ENCODE data around the gene SIGLEC7. TPM values are rescaled to one million over a fixed set of nuclear protein-coding genes. Genes with fewer than 3 reads are reported as not detected.
"Not testable (repeated sequence)": the region's sequence is repeated elsewhere in the genome, so short reads cannot be mapped to it uniquely, and the experiment has no call there.

The SIGLEC7 gene
- total RNA-seq, 4 donors from 2014 or later: not detected

- no peak for DNase-seq (ENCODE audit: low spot score in 2 of 2)
- no peak for TF ChIP-seq POLR2A (IDR thresholded peaks at IDR 0.05)
- TF ChIP-seq, protein P1, sequence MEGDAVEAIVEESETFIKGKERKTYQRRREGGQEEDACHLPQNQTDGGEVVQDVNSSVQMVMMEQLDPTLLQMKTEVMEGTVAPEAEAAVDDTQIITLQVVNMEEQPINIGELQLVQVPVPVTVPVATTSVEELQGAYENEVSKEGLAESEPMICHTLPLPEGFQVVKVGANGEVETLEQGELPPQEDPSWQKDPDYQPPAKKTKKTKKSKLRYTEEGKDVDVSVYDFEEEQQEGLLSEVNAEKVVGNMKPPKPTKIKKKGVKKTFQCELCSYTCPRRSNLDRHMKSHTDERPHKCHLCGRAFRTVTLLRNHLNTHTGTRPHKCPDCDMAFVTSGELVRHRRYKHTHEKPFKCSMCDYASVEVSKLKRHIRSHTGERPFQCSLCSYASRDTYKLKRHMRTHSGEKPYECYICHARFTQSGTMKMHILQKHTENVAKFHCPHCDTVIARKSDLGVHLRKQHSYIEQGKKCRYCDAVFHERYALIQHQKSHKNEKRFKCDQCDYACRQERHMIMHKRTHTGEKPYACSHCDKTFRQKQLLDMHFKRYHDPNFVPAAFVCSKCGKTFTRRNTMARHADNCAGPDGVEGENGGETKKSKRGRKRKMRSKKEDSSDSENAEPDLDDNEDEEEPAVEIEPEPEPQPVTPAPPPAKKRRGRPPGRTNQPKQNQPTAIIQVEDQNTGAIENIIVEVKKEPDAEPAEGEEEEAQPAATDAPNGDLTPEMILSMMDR (IDR thresholded peaks at IDR 0.05): no peak
Measured at GRCh38 chr19:51141181-51141580, 920 bp upstream of the SIGLEC7 start.

DNA sequence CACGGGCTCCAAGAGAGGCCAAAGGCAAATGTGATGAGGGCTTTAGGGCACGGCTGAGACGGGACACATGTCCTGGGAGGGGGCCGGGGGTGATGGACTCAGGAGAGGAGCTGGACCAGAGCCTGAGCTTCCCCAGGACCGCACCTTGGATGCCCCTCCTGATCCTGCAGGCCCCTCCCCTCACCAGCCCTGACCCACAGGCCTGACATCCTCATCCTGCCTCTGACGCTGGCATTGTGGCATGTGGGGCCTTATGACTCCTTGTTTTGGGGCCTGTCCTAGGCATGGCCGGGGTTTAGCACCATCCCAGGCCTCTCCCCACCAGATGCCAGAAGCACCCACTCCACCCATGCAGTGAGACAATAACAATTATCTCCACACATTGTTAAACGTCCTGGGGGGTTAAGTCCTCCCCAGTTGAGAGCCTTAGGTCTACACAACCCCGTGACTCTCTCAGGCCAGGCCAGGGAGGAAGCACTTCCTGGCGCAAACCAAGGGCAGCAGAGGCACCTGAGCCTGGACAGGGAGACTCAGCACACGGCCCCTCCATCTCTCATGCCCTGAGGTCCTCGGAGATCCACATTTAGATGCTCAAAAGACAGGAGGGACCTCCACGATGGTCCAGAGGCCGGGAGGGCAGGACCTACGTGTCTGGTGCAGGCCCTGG lies 841 bp downstream of the SIGLEC7 start:
- intact Hi-C loops (cut with DNase I; ENCODE audit: low total_unique reads); H3K4me3 ChIP-seq (ENCODE audit: low read depth, poor library complexity, severe bottlenecking); DNase-seq (ENCODE audit: low spot score in 2 of 2): not testable (repeated sequence)
- 79 to 86% methylated on average over 9 to 15 of the region's 15 CpGs for WGBS, 2 donors

More at GRCh38 chr19:51141181-51141580, 920 bp upstream of the SIGLEC7 start:
- intact Hi-C loops (cut with DNase I; ENCODE audit: low total_unique reads): no loop called here
- H3K4me3 ChIP-seq (ENCODE audit: low read depth, poor library complexity, severe bottlenecking): no peak overlapping the region
- whole genome bisulfite sequencing, 2 donors: 67 to 78% methylated on average over 6 of the region's 6 CpGs

- H3K4me3 ChIP-seq (ENCODE audit: low read depth, poor library complexity, severe bottlenecking): no peak overlapping the region
- intact Hi-C loops (cut with DNase I; ENCODE audit: low total_unique reads): no loop called here
- WGBS, 2 donors: 77 to 83% methylated on average over 5 of the region's 5 CpGs
- TF ChIP-seq, protein P1 (IDR thresholded peaks at IDR 0.05): no peak
- TF ChIP-seq POLR2A (IDR thresholded peaks at IDR 0.05): no peak
- no peak for DNase-seq (ENCODE audit: low spot score in 2 of 2)
Measured at GRCh38 chr19:51143486-51143885, 1.4 kb downstream of the SIGLEC7 start.

- TF ChIP-seq POLR2A (IDR thresholded peaks at IDR 0.05): no peak
- TF ChIP-seq, protein P1 (IDR thresholded peaks at IDR 0.05): no peak
- intact Hi-C loops (cut with DNase I; ENCODE audit: low total_unique reads): no loop called here
- H3K4me3 ChIP-seq (ENCODE audit: low read depth, poor library complexity, severe bottlenecking): no peak overlapping the region
- WGBS, 2 donors: 81 to 86% methylated on average over 9 to 11 of the region's 11 CpGs
- DNase-seq (ENCODE audit: low spot score in 2 of 2): peak in 1 of 2 donors; percentile 68
Measured at GRCh38 chr19:51144482-51145045, 2.5 kb downstream of the SIGLEC7 start.

DNA sequence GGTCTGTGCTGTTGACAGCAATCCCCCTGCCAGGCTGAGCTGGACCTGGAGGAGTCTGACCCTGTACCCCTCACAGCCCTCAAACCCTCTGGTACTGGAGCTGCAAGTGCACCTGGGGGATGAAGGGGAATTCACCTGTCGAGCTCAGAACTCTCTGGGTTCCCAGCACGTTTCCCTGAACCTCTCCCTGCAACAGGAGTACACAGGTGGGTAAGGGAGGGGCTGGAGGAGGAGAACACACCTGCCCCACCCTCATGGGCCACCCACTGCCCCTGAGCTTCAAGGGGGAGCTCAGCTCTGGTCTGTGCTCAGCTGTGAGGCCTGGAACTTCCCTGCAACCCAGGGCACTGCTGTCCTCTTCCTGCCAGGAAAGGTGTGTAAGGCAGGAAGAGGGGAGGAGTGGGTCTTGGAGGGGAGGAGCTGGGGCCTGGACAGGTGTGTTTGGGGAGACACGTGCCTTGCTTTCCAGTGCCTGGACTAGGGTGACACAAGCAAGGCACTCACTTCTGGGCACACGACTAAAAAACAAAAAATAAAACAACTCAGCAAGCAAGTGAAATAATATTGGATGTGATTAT lies 3.9 kb downstream of the SIGLEC7 start:
- DNase-seq (ENCODE audit: low spot score in 2 of 2): no peak
- WGBS, 2 donors: 50 to 54% methylated on average over 4 of the region's 4 CpGs
- no peak overlapping the region for H3K4me3 ChIP-seq (ENCODE audit: low read depth, poor library complexity, severe bottlenecking)
- TF ChIP-seq, protein P1 (IDR thresholded peaks at IDR 0.05): no peak
- TF ChIP-seq POLR2A (IDR thresholded peaks at IDR 0.05): no peak
- intact Hi-C loops (cut with DNase I; ENCODE audit: low total_unique reads): no loop called here

- TF ChIP-seq, protein P1 (IDR thresholded peaks at IDR 0.05): no peak
- no peak for TF ChIP-seq POLR2A (IDR thresholded peaks at IDR 0.05)
- H3K4me3 ChIP-seq (ENCODE audit: low read depth, poor library complexity, severe bottlenecking): no peak overlapping the region
- 89 to 97% methylated on average over 6 to 7 of the region's 7 CpGs for WGBS, 2 donors
- intact Hi-C loops (cut with DNase I; ENCODE audit: low total_unique reads): no loop called here
- no peak for DNase-seq (ENCODE audit: low spot score in 2 of 2)
Measured at GRCh38 chr19:51146751-51147150, 4.7 kb downstream of the SIGLEC7 start.

Measured in lower leg skin (tissue), 4 donors.